ENCODE measurements around the gene JOSD2. TPM values are rescaled to one million over a fixed set of nuclear protein-coding genes. Genes with fewer than 3 reads are reported as not detected.

Gene JOSD2
- total RNA-seq, 6 donors from 2014 or later, result 22.6 to 59.2 (median 40.1) TPM

DNA sequence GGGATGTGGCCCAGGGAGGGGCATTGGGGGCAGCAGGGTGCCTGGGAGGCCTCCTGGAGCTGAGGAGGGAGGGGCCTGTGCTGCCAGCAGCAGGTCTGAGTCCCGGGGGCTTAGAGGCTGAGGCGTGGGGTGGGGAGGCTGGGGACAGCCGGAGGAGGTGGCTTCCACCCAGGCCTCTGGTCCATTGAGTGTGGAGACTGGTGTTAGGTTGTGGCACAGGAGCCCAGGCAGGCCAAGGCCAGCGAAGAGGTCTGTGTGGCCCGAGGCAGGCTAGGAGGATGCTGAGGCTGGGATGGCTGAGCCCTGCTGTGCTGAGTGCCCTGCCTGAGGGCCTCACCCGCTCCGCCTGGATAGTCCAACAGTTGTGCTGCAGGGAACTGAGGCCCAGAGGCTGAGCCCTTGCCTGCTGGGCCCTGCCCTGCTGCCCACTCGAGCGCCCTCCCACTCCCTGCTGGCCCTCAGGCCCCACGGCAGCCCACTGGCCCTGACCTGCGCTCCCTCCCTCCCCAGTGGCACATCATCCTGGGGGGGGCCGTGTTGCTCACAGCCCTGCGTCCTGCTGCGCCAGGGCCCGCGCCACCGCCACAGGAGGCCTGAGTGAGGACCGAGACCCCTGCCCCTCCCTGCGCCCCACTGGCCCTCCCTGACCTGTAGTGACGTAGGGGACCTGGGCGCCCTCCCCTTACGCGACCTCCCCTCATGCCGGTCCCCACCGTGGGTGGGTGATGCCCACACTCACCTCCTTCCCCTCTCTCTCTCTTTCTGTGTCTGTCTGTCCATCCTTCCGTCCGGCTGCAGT lies 29.4 kb downstream of the JOSD2 start:
- ATAC-seq (ENCODE audit: low FRiP score in 2 of 2), result no peak
- H3K36me3 ChIP-seq, result peaks cover 23 to 68% (median 47%) of the 10 kb centered on the region in 4 donors

DNA sequence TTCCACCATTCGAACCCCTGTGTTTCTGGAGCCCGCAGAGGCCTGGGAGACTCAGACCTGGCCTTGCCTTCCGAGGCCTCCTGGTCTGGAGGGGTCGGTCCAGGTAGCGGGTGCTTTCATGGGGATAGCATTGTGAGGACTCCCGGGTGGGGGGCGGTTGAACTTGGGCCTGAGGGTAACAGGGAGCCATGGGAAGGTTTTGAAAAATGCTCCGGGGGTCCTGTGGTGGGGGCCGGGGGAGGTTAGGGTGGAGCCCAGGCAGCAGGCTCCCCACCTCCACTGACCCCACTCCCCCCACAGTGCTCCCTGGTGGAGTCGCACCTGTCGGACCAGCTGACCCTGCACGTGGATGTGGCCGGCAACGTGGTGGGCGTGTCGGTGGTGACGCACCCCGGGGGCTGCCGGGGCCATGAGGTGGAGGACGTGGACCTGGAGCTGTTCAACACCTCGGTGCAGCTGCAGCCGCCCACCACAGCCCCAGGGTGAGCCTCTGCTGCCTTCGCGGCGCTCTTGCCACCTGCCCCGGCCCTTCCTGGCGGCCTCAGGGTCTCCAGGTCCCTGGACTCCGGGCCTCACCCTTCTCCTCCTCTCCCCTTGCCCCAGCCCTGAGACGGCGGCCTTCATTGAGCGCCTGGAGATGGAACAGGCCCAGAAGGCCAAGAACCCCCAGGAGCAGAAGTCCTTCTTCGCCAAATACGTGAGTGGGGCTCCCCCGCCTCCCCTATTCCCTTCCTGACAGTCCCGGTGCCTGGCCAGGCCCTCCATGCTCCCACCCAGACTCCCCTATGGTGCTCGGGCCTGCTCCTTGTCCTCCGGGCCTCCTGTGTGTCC lies 30.5 kb downstream of the JOSD2 start:
- no peaks in the 10 kb centered on the region for H3K9me3 ChIP-seq
- H3K4me1 ChIP-seq, result peaks cover 11 to 27% (median 15%) of the 10 kb centered on the region in 4 donors
- H3K4me3 ChIP-seq, result no peak overlapping the region
- WGBS, 2 donors, result 94% methylated on average over 21 to 37 of the region's 37 CpGs
- ATAC-seq (ENCODE audit: low FRiP score in 2 of 2) (no peak), DNase-seq (peak in 1 of 2 donors; percentile 80)
- H3K27me3 ChIP-seq, result no peaks in the 10 kb centered on the region
- H3K36me3 ChIP-seq, result peaks cover 23 to 68% (median 47%) of the 10 kb centered on the region in 4 donors
- no peak overlapping the region for H3K27ac ChIP-seq
- TF ChIP-seq, protein P1, sequence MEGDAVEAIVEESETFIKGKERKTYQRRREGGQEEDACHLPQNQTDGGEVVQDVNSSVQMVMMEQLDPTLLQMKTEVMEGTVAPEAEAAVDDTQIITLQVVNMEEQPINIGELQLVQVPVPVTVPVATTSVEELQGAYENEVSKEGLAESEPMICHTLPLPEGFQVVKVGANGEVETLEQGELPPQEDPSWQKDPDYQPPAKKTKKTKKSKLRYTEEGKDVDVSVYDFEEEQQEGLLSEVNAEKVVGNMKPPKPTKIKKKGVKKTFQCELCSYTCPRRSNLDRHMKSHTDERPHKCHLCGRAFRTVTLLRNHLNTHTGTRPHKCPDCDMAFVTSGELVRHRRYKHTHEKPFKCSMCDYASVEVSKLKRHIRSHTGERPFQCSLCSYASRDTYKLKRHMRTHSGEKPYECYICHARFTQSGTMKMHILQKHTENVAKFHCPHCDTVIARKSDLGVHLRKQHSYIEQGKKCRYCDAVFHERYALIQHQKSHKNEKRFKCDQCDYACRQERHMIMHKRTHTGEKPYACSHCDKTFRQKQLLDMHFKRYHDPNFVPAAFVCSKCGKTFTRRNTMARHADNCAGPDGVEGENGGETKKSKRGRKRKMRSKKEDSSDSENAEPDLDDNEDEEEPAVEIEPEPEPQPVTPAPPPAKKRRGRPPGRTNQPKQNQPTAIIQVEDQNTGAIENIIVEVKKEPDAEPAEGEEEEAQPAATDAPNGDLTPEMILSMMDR (IDR thresholded peaks at IDR 0.05), result no peak
- no peak for TF ChIP-seq POLR2A (IDR thresholded peaks at IDR 0.05)
- no peak for TF ChIP-seq POLR2AphosphoS5 (IDR thresholded peaks at IDR 0.05)
- no peak for TF ChIP-seq EP300 (IDR thresholded peaks at IDR 0.05)

More for the DNA sequence above, 29.4 kb downstream of the JOSD2 start:
- H3K4me1 ChIP-seq, result peaks cover 11 to 26% (median 15%) of the 10 kb centered on the region in 4 donors
- WGBS, 2 donors, result 91 to 92% methylated on average over 17 to 27 of the region's 27 CpGs
- H3K9me3 ChIP-seq, result no peaks in the 10 kb centered on the region
- DNase-seq, result peak in 1 of 2 donors; percentile 73
- no peaks in the 10 kb centered on the region for H3K27me3 ChIP-seq
- no peak overlapping the region for H3K27ac ChIP-seq
- H3K4me3 ChIP-seq, result no peak overlapping the region
- TF ChIP-seq POLR2A (IDR thresholded peaks at IDR 0.05) (no peak), POLR2AphosphoS5 (IDR thresholded peaks at IDR 0.05) (no peak), EP300 (IDR thresholded peaks at IDR 0.05) (no peak)
- TF ChIP-seq, protein P1 (IDR thresholded peaks at IDR 0.05), result no peak

DNA sequence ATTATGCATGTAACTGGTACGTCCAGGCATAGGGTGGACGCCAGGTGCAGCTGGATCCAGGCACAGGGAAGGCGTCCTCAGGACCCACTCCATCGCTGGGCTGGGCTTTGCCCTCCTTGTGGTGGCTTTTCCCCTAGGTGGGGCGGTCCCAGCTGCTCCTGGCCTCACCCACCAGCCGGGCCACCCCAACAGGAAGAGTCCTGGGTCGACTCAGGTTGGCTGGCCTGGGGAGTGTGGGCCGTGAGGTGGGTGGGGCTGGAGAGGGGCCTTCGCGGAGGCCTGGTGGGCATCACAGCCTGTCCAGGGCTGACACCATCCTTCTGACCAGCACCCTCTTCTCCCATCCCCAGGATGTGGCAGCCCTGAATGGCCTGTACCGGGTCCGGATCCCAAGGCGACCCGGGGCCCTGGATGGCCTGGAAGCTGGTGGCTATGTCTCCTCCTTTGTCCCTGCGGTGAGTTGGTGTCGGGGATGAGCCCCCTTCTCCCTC lies 31.2 kb downstream of the JOSD2 start:
- H3K9me3 ChIP-seq, result no peaks in the 10 kb centered on the region
- no peak overlapping the region for H3K4me3 ChIP-seq
- ATAC-seq (ENCODE audit: low FRiP score in 2 of 2), result no peak
- no peak for TF ChIP-seq POLR2A (IDR thresholded peaks at IDR 0.05)
- peaks cover 11 to 27% (median 15%) of the 10 kb centered on the region in 4 donors for H3K4me1 ChIP-seq
- DNase-seq, result no peak
- 87 to 96% methylated on average over 7 to 16 of the region's 16 CpGs for WGBS, 2 donors
- H3K27ac ChIP-seq, result no peak overlapping the region
- peaks cover 23 to 63% (median 47%) of the 10 kb centered on the region in 4 donors for H3K36me3 ChIP-seq
- H3K27me3 ChIP-seq, result no peaks in the 10 kb centered on the region

DNA sequence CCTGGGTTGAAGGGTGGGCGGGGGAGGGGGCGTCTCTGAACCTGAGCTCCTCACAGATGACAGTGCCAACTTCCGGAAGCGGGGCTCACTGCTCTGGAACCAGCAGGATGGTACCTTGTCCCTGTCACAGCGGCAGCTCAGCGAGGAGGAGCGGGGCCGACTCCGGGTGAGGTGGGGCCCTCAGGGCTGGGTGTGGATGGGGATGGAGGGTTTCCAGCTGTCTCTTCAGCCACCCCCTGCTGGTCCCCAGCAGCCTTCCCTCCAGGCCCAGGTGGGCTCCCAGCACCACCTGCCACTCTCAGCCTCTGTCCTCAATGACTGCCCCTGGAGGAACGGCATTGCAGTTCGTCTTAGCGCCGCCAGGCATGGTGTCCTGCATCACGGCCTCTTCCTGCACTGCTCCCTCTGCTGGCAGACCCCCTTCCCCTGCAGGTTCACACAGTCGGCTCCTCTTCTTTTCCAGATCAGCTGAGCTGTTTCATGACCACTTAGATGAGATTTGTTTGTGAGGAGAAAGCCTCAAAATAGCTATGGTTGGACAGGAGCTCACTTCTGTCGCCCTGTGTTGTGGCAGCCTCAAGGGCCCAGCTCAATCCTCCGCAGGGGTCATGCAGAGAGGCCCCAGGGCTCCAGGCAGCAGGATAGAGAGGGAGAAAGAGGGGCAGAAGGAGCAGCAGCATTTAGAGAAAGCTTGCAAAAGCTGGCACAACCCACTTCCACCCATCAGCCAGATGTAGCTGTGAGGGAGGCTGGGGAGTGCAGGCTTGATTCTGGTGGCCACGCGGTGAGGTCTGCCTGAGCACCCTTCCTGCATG lies 31.9 kb downstream of the JOSD2 start:
- H3K27ac ChIP-seq, result no peak overlapping the region
- no peaks in the 10 kb centered on the region for H3K27me3 ChIP-seq
- DNase-seq (no peak), ATAC-seq (ENCODE audit: low FRiP score in 2 of 2) (no peak)
- no peaks in the 10 kb centered on the region for H3K9me3 ChIP-seq
- 84 to 91% methylated on average over 11 to 19 of the region's 19 CpGs for WGBS, 2 donors
- TF ChIP-seq EP300 (IDR thresholded peaks at IDR 0.05) (no peak), POLR2A (IDR thresholded peaks at IDR 0.05) (no peak), POLR2AphosphoS5 (IDR thresholded peaks at IDR 0.05) (no peak)
- TF ChIP-seq, protein P1 (IDR thresholded peaks at IDR 0.05), result peak in 2 of 6 experiments; percentile 14 to 16
- H3K4me1 ChIP-seq, result peaks cover 11 to 27% (median 15%) of the 10 kb centered on the region in 4 donors
- H3K4me3 ChIP-seq, result no peak overlapping the region
- peaks cover 23 to 61% (median 45%) of the 10 kb centered on the region in 4 donors for H3K36me3 ChIP-seq
